Measurements from ENCODE around the gene PRR20G.

PRR20G gene

GRCh38 chr3:127287840-127288239 is at the start of gene PRR20G:
PRR20G (minus strand) TSS chr3:127288046; CDS start chr3:127287365, 681 bp downstream.
- TF ChIP-seq CTCF (IDR thresholded peaks at IDR 0.05; ENCODE audit: control extremely low read depth, extremely low read depth, low read depth, missing control alignments), result no peak
- no peak for DNase-seq (ENCODE audit: extremely low spot score)
- POLR2A ChIA-PET, result no interaction called here
- CTCF ChIA-PET, result interaction anchor here (1.2 kb wide), 1 partner anchor 21 kb away, joined by 3 read pairs; no protein-coding TSS in a partner anchor

GRCh38 chr3:127337001-127337400 is 49.2 kb upstream of the PRR20G start:
- TF ChIP-seq CTCF (IDR thresholded peaks at IDR 0.05; ENCODE audit: control extremely low read depth, extremely low read depth, low read depth, missing control alignments), result no peak
- ChIA-PET CTCF (no interaction called here), POLR2A (no interaction called here)
- DNase-seq (ENCODE audit: extremely low spot score), result no peak

- no peak for TF ChIP-seq CTCF (IDR thresholded peaks at IDR 0.05; ENCODE audit: control extremely low read depth, extremely low read depth, low read depth, missing control alignments)
- POLR2A ChIA-PET, result no interaction called here
- DNase-seq (ENCODE audit: extremely low spot score), result no peak
- CTCF ChIA-PET, result no interaction called here
These were observed 48.3 kb upstream of the PRR20G start for GRCh38 chr3:127336101-127336500.

GRCh38 chr3:127330385-127330784 is 42.5 kb upstream of the PRR20G start:
- CTCF ChIA-PET, result no interaction called here
- no peak for DNase-seq (ENCODE audit: extremely low spot score)
- POLR2A ChIA-PET, result no interaction called here
- TF ChIP-seq CTCF (IDR thresholded peaks at IDR 0.05; ENCODE audit: control extremely low read depth, extremely low read depth, low read depth, missing control alignments), result no peak

- CTCF ChIA-PET, result interaction anchor here (1.0 kb wide), 1 partner anchor 11 kb away, joined by 3 read pairs; no protein-coding TSS in a partner anchor
- no peak for DNase-seq (ENCODE audit: extremely low spot score)
- POLR2A ChIA-PET, result no interaction called here
These were observed 41.9 kb upstream of the PRR20G start for GRCh38 chr3:127329631-127330285.

GRCh38 chr3:127328421-127328820 is 40.6 kb upstream of the PRR20G start:
- ChIA-PET CTCF (no interaction called here), POLR2A (no interaction called here)
- TF ChIP-seq CTCF (IDR thresholded peaks at IDR 0.05; ENCODE audit: control extremely low read depth, extremely low read depth, low read depth, missing control alignments), result no peak
- DNase-seq (ENCODE audit: extremely low spot score), result no peak

More at GRCh38 chr3:127329631-127330285, 41.9 kb upstream of the PRR20G start:
- TF ChIP-seq CTCF (IDR thresholded peaks at IDR 0.05; ENCODE audit: control extremely low read depth, extremely low read depth, low read depth, missing control alignments), result no peak

All from GM10248 (cell line).